Stimulated activated effector memory CD8-positive, alpha-beta T cell treated with anti-CD3 and anti-CD28 coated beads, Interleukin-12 subunit alpha, Interleukin-12 subunit beta, amount 100 ng/mL, for 72 hours (primary cell): ENCODE data around the gene PRKX.
A peak's percentile ranks its signal among the peaks of the same experiment; 100 is the strongest.
"Not testable (repeated sequence)": the region's sequence is repeated elsewhere in the genome, so short reads cannot be mapped to it uniquely, and the experiment has no call there.

Source experiments
- ATAC-seq: fragments of 150-1000 bp; cut with Tn5 transposase; 2 replicates; pipeline ENCODE4 v1.10.0; 2021
- DNase-seq, 2 donors: peaks; one replicate each; pipeline ENCODE4 v3.0.0; 2021 to 2022; ENCODE audit warnings: low spot score in 2 of 2
- H3K27ac Mint-ChIP-seq: one replicate; pipeline ENCODE4 v1.8.0; 2022; ENCODE audit warnings: mild to moderate bottlenecking, mixed read lengths
- H3K36me3 Mint-ChIP-seq: one replicate; pipeline ENCODE4 v1.8.0; 2022; ENCODE audit warnings: mild to moderate bottlenecking, mixed read lengths
- H3K4me1 Mint-ChIP-seq: one replicate; pipeline ENCODE4 v1.8.0; 2022; ENCODE audit warnings: mixed read lengths
- H3K4me3 Mint-ChIP-seq: one replicate; pipeline ENCODE4 v1.8.0; 2022; ENCODE audit warnings: mild to moderate bottlenecking, mixed read lengths
- H3K9me3 Mint-ChIP-seq: one replicate; pipeline ENCODE4 v1.8.0; 2022; ENCODE audit warnings: mixed read lengths

PRKX gene

GRCh38 chrX:3639858-3640631 is 73.4 kb downstream of the PRKX start:
- H3K9me3 Mint-ChIP-seq, DNase-seq, H3K4me3 Mint-ChIP-seq: not testable (repeated sequence)
- peak; percentile 49 for ATAC-seq
- Mint-ChIP-seq H3K27ac (peak overlapping the region; percentile 41), H3K4me1 (peaks cover 17% of the 10 kb centered on the region), H3K36me3 (peaks cover 67% of the 10 kb centered on the region)

GRCh38 chrX:3639236-3639635 is 74.2 kb downstream of the PRKX start:
- peaks cover 67% of the 10 kb centered on the region for H3K36me3 Mint-ChIP-seq
- H3K9me3 Mint-ChIP-seq, result no peaks in the 10 kb centered on the region
- ATAC-seq (no peak), DNase-seq (no peak)
- no peak overlapping the region for H3K4me3 Mint-ChIP-seq
- H3K4me1 Mint-ChIP-seq, result peaks cover 17% of the 10 kb centered on the region
- peak overlapping the region; percentile 45 for H3K27ac Mint-ChIP-seq

- H3K27ac Mint-ChIP-seq, result peak overlapping the region; percentile 45
- peaks cover 67% of the 10 kb centered on the region for H3K36me3 Mint-ChIP-seq
- peaks cover 17% of the 10 kb centered on the region for H3K4me1 Mint-ChIP-seq
- H3K4me3 Mint-ChIP-seq, result no peak overlapping the region
- no peak for DNase-seq
- H3K9me3 Mint-ChIP-seq, result no peaks in the 10 kb centered on the region
- ATAC-seq, result no peak
Observed at GRCh38 chrX:3638280-3638873, 75.1 kb downstream of the PRKX start.

GRCh38 chrX:3636803-3637202 is 76.6 kb downstream of the PRKX start:
- ATAC-seq, result no peak
- Mint-ChIP-seq H3K4me3 (no peak overlapping the region), H3K36me3 (peaks cover 71% of the 10 kb centered on the region), H3K9me3 (no peaks in the 10 kb centered on the region), H3K27ac (peak overlapping the region; percentile 76), H3K4me1 (peaks cover 17% of the 10 kb centered on the region)
- no peak for DNase-seq

- H3K9me3 Mint-ChIP-seq, result no peaks in the 10 kb centered on the region
- H3K27ac Mint-ChIP-seq, result no peak overlapping the region
- H3K4me3 Mint-ChIP-seq, result no peak overlapping the region
- ATAC-seq, result no peak
- DNase-seq, result no peak
- peaks cover 99% of the 10 kb centered on the region for H3K36me3 Mint-ChIP-seq
- peaks cover 7% of the 10 kb centered on the region for H3K4me1 Mint-ChIP-seq
Observed at GRCh38 chrX:3631196-3631595, 82.3 kb downstream of the PRKX start.

GRCh38 chrX:3627594-3627993 is 85.9 kb downstream of the PRKX start:
- no peak for DNase-seq
- Mint-ChIP-seq H3K36me3 (peaks cover 97% of the 10 kb centered on the region), H3K27ac (no peak overlapping the region), H3K4me3 (no peak overlapping the region), H3K9me3 (no peaks in the 10 kb centered on the region), H3K4me1 (peaks cover 5% of the 10 kb centered on the region)
- no peak for ATAC-seq

- DNase-seq, result no peak
- Mint-ChIP-seq H3K36me3 (peaks cover 96% of the 10 kb centered on the region), H3K9me3 (no peaks in the 10 kb centered on the region), H3K27ac (no peak overlapping the region), H3K4me1 (no peaks in the 10 kb centered on the region), H3K4me3 (no peak overlapping the region)
- ATAC-seq, result no peak
Observed at GRCh38 chrX:3621414-3621813, 92.0 kb downstream of the PRKX start.

- not testable (repeated sequence) for DNase-seq, H3K4me3 Mint-ChIP-seq, ATAC-seq, H3K9me3 Mint-ChIP-seq, H3K4me1 Mint-ChIP-seq, H3K27ac Mint-ChIP-seq
- peaks cover 100% of the 10 kb centered on the region for H3K36me3 Mint-ChIP-seq
Observed at GRCh38 chrX:3611744-3612143, 101.7 kb downstream of the PRKX start.

- Mint-ChIP-seq H3K4me1 (no peaks in the 10 kb centered on the region), H3K9me3 (no peaks in the 10 kb centered on the region), H3K27ac (no peak overlapping the region), H3K36me3 (peaks cover 96% of the 10 kb centered on the region), H3K4me3 (no peak overlapping the region)
- ATAC-seq (no peak), DNase-seq (no peak)
Observed at GRCh38 chrX:3609810-3610209, 103.6 kb downstream of the PRKX start.

- peaks cover 1% of the 10 kb centered on the region for H3K4me1 Mint-ChIP-seq
- H3K36me3 Mint-ChIP-seq, result peaks cover 44% of the 10 kb centered on the region
- peaks cover under 1% of the 10 kb centered on the region for H3K9me3 Mint-ChIP-seq
Observed at GRCh38 chrX:3603026-3603661, 110.3 kb downstream of the PRKX start.

GRCh38 chrX:3599802-3600430 is 113.5 kb downstream of the PRKX start:
- Mint-ChIP-seq H3K4me1 (peaks cover 5% of the 10 kb centered on the region), H3K4me3 (no peak overlapping the region), H3K9me3 (peaks cover 2% of the 10 kb centered on the region), H3K27ac (no peak overlapping the region), H3K36me3 (peaks cover 15% of the 10 kb centered on the region)
- DNase-seq (no peak), ATAC-seq (no peak)

More at GRCh38 chrX:3603026-3603661, 110.3 kb downstream of the PRKX start:
- H3K4me3 Mint-ChIP-seq, result no peak overlapping the region
- H3K27ac Mint-ChIP-seq, result no peak overlapping the region
- ATAC-seq (no peak), DNase-seq (no peak)

GRCh38 chrX:3598709-3599108 is 114.7 kb downstream of the PRKX start:
- Mint-ChIP-seq H3K9me3 (peaks cover 2% of the 10 kb centered on the region), H3K36me3 (peaks cover 15% of the 10 kb centered on the region), H3K4me3 (no peak overlapping the region), H3K27ac (no peak overlapping the region), H3K4me1 (peaks cover 5% of the 10 kb centered on the region)
- DNase-seq, result no peak
- ATAC-seq, result no peak

- DNase-seq (no peak), ATAC-seq (no peak)
- Mint-ChIP-seq H3K4me1 (peaks cover 5% of the 10 kb centered on the region), H3K36me3 (peaks cover 11% of the 10 kb centered on the region), H3K4me3 (no peak overlapping the region), H3K9me3 (peaks cover 2% of the 10 kb centered on the region), H3K27ac (no peak overlapping the region)
Observed at GRCh38 chrX:3598046-3598605, 115.3 kb downstream of the PRKX start.

GRCh38 chrX:3592184-3592583 is 121.3 kb downstream of the PRKX start:
- Mint-ChIP-seq H3K36me3 (no peaks in the 10 kb centered on the region), H3K27ac (peak overlapping the region; percentile 60), H3K4me3 (no peak overlapping the region), H3K9me3 (no peaks in the 10 kb centered on the region), H3K4me1 (no peaks in the 10 kb centered on the region)
- no peak for ATAC-seq
- DNase-seq, result no peak

GRCh38 chrX:3589474-3589873 is 124.0 kb downstream of the PRKX start:
- ATAC-seq (no peak), DNase-seq (no peak)
- H3K27ac Mint-ChIP-seq, result no peak overlapping the region
- H3K4me1 Mint-ChIP-seq, result peaks cover 3% of the 10 kb centered on the region
- no peaks in the 10 kb centered on the region for H3K36me3 Mint-ChIP-seq
- no peaks in the 10 kb centered on the region for H3K9me3 Mint-ChIP-seq
- no peak overlapping the region for H3K4me3 Mint-ChIP-seq
